Brain microvascular endothelial cell (primary cell): Measurements from ENCODE around the gene CALY.

ENCODE experiments used
- DNase-seq: peaks from one replicate; pipeline ENCODE4 v3.0.0-alpha.2; 2020
- H3K27ac ChIP-seq: fragments of 250-450 bp; sonication (Bioruptor Pico); 2 replicates; pipeline ENCODE4 v1.5.1; 2020; ENCODE audit warnings: mild to moderate bottlenecking, moderate library complexity
- H3K27me3 ChIP-seq: fragments of 250-450 bp; sonication (Bioruptor Pico); replicated peaks from 2 replicates; pipeline ENCODE4 v1.5.1; 2020; ENCODE audit warnings: mild to moderate bottlenecking
- H3K36me3 ChIP-seq: fragments of 250-450 bp; sonication (Bioruptor Pico); replicated peaks from 2 replicates; pipeline ENCODE4 v1.5.1; 2020; ENCODE audit warnings: mild to moderate bottlenecking
- H3K4me3 ChIP-seq: 2 replicates; pipeline ENCODE4 v1.5.1; 2011; ENCODE audit warnings: low read depth, mild to moderate bottlenecking, control low read depth, low read length, moderate library complexity
- in situ Hi-C: cut with HindIII; loops from 2 replicates; pipeline ENCODE4 v1.10.0; 2017; ENCODE audit warnings: low sequenced_read_pairs, low pct_ligation_motif_present
- TF ChIP-seq, protein P1 (sequence below): IDR thresholded peaks from 2 replicates; pipeline ENCODE4 v1.5.1; 2011; ENCODE audit warnings: low read depth, mild to moderate bottlenecking, moderate library complexity, low read length, control low read depth, inconsistent platforms; ENCODE audit errors: missing control alignments

Gene CALY

DNA sequence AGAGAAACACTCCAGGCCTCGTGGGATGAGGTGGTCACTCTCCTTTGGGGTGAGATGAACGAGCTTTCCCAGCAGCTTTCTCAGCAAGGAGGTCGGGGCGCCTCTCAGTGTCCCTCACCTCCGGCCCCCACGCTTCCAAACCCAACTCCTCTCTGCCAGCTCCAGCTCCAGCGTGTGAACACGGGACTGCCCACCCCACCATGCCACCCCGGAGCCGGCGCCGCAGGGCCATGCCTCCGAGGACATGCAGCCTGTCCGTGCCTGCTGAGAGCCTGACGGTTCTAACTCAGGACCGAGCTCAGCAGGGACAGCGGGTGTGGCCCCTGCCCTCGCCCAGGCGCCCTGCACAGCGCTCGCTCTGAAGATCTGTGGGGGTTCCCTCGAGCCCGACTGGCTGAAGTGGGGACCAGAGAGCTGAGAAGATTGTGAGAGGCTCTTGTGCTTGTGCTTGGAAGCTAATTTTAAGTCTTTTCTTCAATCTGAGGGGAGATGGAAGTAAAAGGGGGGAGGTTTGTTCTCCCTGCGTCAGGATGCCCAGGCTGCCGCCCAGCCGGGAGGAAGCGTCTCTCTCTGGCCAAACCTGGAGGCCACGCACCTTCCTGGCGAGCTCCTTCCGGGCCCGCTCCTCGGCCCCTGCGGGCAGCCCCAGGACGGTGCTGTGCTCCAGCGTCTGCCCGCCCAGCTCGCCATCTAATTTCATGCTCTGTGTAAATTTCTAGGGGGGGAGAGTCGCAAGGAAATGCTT lies 54.9 kb downstream of the CALY start:
- Histone ChIP-seq H3K4me3 (no peak overlapping the region), H3K27ac (no peak overlapping the region), H3K36me3 (peaks cover 49% of the 10 kb centered on the region), H3K27me3 (no peaks in the 10 kb centered on the region)
- in situ Hi-C loops, result no loop called here
- TF ChIP-seq, protein P1, sequence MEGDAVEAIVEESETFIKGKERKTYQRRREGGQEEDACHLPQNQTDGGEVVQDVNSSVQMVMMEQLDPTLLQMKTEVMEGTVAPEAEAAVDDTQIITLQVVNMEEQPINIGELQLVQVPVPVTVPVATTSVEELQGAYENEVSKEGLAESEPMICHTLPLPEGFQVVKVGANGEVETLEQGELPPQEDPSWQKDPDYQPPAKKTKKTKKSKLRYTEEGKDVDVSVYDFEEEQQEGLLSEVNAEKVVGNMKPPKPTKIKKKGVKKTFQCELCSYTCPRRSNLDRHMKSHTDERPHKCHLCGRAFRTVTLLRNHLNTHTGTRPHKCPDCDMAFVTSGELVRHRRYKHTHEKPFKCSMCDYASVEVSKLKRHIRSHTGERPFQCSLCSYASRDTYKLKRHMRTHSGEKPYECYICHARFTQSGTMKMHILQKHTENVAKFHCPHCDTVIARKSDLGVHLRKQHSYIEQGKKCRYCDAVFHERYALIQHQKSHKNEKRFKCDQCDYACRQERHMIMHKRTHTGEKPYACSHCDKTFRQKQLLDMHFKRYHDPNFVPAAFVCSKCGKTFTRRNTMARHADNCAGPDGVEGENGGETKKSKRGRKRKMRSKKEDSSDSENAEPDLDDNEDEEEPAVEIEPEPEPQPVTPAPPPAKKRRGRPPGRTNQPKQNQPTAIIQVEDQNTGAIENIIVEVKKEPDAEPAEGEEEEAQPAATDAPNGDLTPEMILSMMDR, result no peak
- DNase-seq, result no peak

DNA sequence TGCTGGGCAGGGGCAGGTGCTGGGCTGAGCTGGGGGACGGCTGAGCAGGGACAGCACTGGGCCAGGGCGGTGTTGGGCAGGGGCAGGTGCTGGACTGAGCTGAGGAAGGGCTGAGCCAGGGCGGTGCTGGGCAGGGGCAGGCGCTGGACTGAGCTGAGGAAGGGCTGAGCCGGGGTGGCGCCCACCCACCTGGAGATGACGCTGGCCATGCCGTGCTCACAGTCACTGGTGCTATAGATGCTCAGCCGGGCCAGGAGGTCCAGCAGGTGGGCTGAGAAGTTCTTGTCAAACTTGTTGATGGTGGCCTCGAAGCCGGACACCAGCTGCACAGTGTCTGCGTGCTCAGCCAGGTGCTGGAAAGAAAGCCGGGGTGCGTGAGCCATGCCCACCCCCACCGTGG lies 55.6 kb downstream of the CALY start:
- DNase-seq, result no peak
- Histone ChIP-seq H3K36me3 (peaks cover 44% of the 10 kb centered on the region), H3K4me3 (no peak overlapping the region), H3K27ac (no peak overlapping the region), H3K27me3 (peaks cover 2% of the 10 kb centered on the region)
- in situ Hi-C loops, result no loop called here
- TF ChIP-seq, protein P1, result no peak

DNA sequence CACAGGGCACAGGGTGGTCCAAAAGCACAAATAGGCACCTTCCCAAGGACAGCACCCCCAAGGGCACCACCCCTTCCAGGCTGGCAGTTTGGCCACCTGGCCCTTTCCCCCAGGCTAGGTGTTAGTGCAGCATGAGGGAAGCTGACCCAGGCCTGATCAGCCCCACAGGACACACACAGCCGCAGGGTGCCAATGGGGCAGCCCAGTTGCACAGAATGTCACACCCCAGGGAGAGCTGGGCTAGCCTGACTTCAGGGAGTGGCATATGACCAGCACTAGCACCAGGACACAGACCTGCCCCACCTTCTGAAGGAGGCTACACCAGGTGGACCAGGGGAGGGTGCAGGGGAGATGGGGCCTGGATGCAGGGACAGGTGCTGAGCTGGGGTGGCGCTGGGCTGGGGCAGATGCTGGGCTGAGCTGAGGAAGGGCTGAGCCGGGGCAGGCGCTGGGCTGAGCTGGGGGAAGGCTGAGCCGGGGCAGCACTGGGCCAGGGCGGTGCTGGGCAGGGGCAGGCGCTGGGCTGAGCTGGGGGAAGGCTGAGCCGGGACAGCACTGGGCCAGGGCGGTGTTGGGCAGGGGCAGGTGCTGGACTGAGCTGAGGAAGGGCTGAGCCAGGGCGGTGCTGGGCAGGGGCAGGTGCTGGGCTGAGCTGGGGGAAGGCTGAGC lies 56.2 kb downstream of the CALY start:
- TF ChIP-seq, protein P1, result no peak
- Histone ChIP-seq H3K4me3 (no peak overlapping the region), H3K27ac (no peak overlapping the region), H3K36me3 (peaks cover 39% of the 10 kb centered on the region), H3K27me3 (peaks cover 2% of the 10 kb centered on the region)
- DNase-seq, result no peak
- in situ Hi-C loops, result no loop called here

DNA sequence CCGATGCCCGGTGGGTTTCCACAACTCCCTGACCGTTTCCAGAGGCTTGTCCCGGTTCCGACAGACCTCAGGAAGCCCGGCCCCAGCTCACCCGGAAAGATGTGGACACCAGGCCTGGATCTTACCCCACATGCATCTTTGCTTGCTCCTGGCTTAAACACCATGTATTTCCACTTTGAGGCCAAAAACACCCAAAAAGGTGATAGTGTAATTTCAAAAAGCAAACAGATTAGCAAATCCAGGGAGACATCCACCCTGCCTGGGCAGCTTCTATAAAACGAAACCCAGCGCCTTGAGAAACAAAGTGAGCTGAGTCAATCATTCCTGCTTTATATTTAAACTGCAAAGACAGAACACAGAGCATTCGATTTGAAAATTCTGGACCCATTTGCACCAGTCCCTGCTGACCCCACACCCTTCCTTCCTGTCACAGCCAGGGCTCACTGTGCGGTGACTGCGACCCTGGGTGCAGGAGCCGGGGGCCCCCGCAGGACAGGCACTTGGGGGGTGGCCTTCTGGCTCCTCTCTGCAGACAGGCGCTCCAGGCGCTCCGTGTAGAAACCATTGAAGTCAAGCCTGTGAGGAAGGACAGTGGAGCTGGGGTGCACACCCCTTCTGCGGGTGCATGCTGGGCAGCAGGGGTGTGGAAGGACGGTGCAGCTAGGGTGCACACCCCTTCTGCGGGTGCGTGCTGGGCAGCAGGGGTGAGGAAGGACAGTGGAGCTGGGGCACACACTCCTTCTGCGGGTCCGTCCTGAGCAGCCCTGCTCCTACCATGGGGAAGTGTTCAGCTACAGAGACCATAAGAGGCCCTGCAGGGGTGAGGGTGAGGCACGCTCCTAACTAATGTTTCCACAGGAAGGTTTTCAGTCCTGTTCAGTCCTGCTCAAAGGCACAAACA lies 57.1 kb downstream of the CALY start:
- DNase-seq, result no peak
- TF ChIP-seq, protein P1, result no peak
- in situ Hi-C loops, result no loop called here
- Histone ChIP-seq H3K27me3 (peaks cover 2% of the 10 kb centered on the region), H3K36me3 (peaks cover 31% of the 10 kb centered on the region), H3K27ac (no peak overlapping the region), H3K4me3 (no peak overlapping the region)

DNA sequence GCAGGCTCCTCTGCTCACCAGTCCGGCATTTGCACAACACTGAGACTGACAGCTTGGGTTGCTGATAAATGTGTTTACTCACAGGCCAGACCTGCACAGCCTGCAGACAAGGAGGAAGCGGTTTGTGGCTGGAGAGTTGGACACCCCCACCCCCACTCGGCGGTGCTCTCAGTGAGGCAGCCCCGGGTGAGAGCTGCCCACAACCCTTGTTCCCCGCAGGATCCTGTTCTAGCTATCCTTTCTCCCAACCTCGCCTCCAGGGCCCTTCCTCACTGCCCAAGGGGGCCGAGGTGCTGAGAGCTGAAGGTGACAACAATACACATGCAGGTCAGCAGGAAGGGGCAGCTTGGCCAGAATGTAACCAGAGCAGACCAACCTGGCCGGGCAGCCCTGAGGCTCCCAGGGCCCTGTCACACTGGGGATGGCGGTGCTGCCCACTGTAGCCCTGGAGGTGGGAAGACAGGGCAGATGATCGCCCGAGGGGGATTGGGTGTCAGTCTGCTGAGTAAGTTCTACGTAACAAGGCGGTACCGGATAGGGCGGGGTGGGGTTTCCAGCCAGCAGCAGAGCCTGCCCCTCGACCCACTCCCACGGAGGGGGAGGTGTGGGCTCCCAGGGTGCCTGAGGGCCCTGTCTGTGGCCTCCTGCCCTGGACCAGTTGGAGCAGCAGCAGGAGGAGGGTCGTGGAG lies 58.0 kb downstream of the CALY start:
- in situ Hi-C loops, result no loop called here
- Histone ChIP-seq H3K27me3 (peaks cover 2% of the 10 kb centered on the region), H3K36me3 (peaks cover 24% of the 10 kb centered on the region), H3K4me3 (no peak overlapping the region), H3K27ac (peak overlapping the region; percentile 29)
- peak; percentile 42 for DNase-seq
- TF ChIP-seq, protein P1, result no peak
